ENCODE measurements around the gene SGTA. TPM values are rescaled to one million over a fixed set of nuclear protein-coding genes. Genes with fewer than 3 reads are reported as not detected.

SGTA gene
- total RNA-seq, 1 donor from 2014 or later, result 67.3 TPM

- H3K36me3 Mint-ChIP-seq (ENCODE audit: low read depth), result no peaks in the 10 kb centered on the region
- intact Hi-C loops (cut with micrococcal nuclease), result no loop called here
- H3K27ac Mint-ChIP-seq, result no peak overlapping the region
- DNase-seq (ENCODE audit: low spot score), result no peak
- no peak overlapping the region for H3K4me3 Mint-ChIP-seq (ENCODE audit: low read depth)
- peaks cover 14% of the 10 kb centered on the region for H3K27me3 Mint-ChIP-seq (ENCODE audit: low read depth)
- no peaks in the 10 kb centered on the region for H3K4me1 Mint-ChIP-seq (ENCODE audit: low read depth)
- no peaks in the 10 kb centered on the region for H3K9me3 Mint-ChIP-seq
Measured at GRCh38 chr19:2726160-2726855, 56.8 kb downstream of the SGTA start.

- no peak for DNase-seq (ENCODE audit: low spot score)
- Mint-ChIP-seq H3K4me3 (ENCODE audit: low read depth) (no peak overlapping the region), H3K27ac (no peak overlapping the region), H3K27me3 (ENCODE audit: low read depth) (peaks cover 23% of the 10 kb centered on the region), H3K36me3 (ENCODE audit: low read depth) (no peaks in the 10 kb centered on the region), H3K4me1 (ENCODE audit: low read depth) (no peaks in the 10 kb centered on the region), H3K9me3 (no peaks in the 10 kb centered on the region)
- intact Hi-C loops (cut with micrococcal nuclease), result no loop called here
Measured at GRCh38 chr19:2724148-2724557, 58.9 kb downstream of the SGTA start.

- H3K4me1 Mint-ChIP-seq (ENCODE audit: low read depth), result no peaks in the 10 kb centered on the region
- H3K4me3 Mint-ChIP-seq (ENCODE audit: low read depth), result no peak overlapping the region
- no peaks in the 10 kb centered on the region for H3K9me3 Mint-ChIP-seq
- peaks cover 25% of the 10 kb centered on the region for H3K27me3 Mint-ChIP-seq (ENCODE audit: low read depth)
- H3K36me3 Mint-ChIP-seq (ENCODE audit: low read depth), result no peaks in the 10 kb centered on the region
- intact Hi-C loops (cut with micrococcal nuclease), result no loop called here
- no peak overlapping the region for H3K27ac Mint-ChIP-seq
- DNase-seq (ENCODE audit: low spot score), result no peak
Measured at GRCh38 chr19:2723747-2724146, 59.3 kb downstream of the SGTA start.

DNA sequence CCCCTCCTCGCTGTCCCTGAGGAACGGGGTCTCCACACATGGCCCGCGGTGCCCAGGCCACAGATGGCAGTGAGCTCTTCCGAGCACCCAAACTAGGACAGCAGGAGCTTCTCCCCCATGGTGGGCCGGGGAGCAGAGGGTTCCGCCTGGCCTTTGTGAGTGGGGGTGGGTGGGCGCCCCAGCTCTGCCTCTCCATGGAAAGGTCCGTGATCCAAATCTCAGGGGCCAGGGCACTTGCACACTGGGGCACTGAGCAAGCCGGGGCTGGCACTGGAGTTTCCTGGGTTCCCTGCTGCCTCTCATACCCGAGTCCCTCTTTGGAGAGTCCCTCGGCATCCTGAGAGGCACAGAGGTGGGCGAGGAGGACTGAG, 59.7 kb downstream of the SGTA start:
- Mint-ChIP-seq H3K27ac (no peak overlapping the region), H3K27me3 (ENCODE audit: low read depth) (peaks cover 25% of the 10 kb centered on the region), H3K4me3 (ENCODE audit: low read depth) (no peak overlapping the region), H3K4me1 (ENCODE audit: low read depth) (no peaks in the 10 kb centered on the region), H3K9me3 (no peaks in the 10 kb centered on the region), H3K36me3 (ENCODE audit: low read depth) (no peaks in the 10 kb centered on the region)
- intact Hi-C loops (cut with micrococcal nuclease), result no loop called here
- no peak for DNase-seq (ENCODE audit: low spot score)

GRCh38 chr19:2722541-2723344, 60.3 kb downstream of the SGTA start:
- Mint-ChIP-seq H3K9me3 (no peaks in the 10 kb centered on the region), H3K4me3 (ENCODE audit: low read depth) (no peak overlapping the region), H3K36me3 (ENCODE audit: low read depth) (no peaks in the 10 kb centered on the region), H3K27me3 (ENCODE audit: low read depth) (peaks cover 25% of the 10 kb centered on the region), H3K27ac (no peak overlapping the region), H3K4me1 (ENCODE audit: low read depth) (no peaks in the 10 kb centered on the region)
- intact Hi-C loops (cut with micrococcal nuclease), result no loop called here
- DNase-seq (ENCODE audit: low spot score), result no peak

DNA sequence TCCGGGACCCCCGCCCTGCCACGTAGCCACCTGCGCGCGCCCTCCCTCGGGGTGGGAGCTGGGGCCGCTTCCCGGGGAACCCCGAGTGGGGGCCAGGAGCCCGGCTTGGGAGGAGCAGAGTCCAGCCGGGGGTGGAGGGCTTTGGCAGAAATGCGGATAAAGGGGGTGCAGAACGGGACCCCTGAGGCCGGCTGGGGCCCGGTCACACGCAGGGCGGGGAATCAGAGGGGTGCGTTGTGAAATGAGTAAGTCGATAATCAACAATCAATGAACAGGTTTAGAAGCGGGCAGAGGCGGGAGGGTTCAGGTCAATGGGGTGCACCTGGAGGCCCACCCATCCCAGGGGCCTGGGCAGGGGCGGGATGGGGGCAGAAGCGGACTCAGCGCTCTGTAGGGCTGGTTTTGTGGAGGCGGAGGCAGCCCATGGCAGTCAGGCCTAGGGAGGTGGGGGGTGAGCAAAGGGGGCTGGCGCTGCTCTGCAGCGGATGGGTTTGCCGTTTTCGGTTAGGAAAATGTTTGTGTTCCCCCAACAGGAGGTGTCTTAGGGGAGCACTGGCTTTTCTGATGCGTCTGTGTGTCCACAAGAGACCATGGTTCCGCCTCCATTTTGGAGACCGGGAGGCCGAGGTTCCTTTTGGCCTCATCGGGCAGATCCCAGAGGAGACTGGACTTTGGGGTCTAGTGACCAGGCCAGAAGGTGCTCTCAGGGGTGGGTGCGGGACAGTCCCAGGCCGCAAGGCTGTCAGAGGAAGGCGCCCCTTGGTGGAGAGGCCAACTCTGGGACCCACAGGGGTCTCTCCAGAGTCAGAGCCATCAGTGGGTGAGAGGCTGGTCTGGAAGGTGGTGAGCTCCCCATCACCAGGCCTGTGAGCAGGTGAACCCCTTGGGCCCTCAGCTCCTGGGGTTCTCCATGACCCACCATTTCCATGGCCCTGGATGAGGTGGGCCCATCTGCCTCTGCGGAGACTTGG, 61.2 kb downstream of the SGTA start:
- no peak overlapping the region for H3K27ac Mint-ChIP-seq

DNA sequence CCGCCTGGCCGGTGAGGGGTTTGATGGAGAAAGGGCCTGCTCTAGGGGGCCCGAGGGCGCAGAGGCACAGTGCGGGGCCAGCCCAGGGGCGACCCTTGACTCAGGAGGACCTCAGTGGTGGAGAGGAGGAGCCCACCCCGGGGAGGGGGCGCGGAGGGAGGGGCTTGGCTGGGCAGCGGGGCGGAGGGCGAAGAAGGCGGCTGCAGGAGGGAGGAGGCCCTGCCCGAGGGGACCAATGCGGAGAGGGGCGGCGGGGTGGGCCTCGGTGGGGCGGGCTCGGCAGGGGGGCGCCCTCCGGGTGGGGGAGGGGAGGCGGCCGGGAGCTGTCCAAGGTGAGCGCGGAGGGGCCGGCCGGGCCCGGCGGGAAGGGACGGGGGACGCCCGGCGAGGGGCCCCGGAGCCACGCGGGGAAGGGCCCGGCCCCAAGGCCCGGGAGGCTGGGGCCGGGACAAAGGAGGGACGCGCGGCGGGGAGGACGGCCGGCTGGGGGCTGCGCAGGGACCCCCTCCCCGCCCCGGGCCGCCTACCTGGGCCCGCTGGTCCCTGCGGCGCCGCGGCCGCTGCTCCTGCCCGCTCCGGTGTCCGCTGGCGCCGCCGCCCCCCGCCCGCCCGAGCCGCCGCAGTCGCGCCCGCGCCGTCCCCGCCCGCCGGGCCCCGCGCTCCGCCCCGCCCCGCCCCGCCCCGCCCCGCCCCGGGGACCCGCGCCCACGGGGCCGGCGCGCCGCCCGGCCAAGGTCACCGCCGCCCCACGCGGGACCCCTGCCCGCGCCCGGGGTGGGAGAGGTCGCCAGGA, 62.1 kb downstream of the SGTA start, which contains the start of gene DIRAS1:
Gene DIRAS1 (minus strand): TSS at position 596 of the 793 bp plus-strand sequence. CDS start 3,566 bp downstream, outside the sequence.
- H3K27me3 Mint-ChIP-seq (ENCODE audit: low read depth), result peaks cover 23% of the 10 kb centered on the region
- no peak within 1 kb of the TSS for H3K4me3 Mint-ChIP-seq (ENCODE audit: low read depth)
- H3K27ac Mint-ChIP-seq, result no peak within 1 kb of the TSS
- intact Hi-C loops (cut with micrococcal nuclease), result no loop called here
- H3K4me1 Mint-ChIP-seq (ENCODE audit: low read depth), result no peaks in the 10 kb centered on the region
- H3K36me3 Mint-ChIP-seq (ENCODE audit: low read depth), result peaks cover under 1% of the 10 kb centered on the region
- peaks cover under 1% of the 10 kb centered on the region for H3K9me3 Mint-ChIP-seq
- DNase-seq (ENCODE audit: low spot score), result no peak

More for the DNA sequence above, 61.2 kb downstream of the SGTA start:
- Mint-ChIP-seq H3K27me3 (ENCODE audit: low read depth) (peaks cover 25% of the 10 kb centered on the region), H3K36me3 (ENCODE audit: low read depth) (no peaks in the 10 kb centered on the region), H3K9me3 (no peaks in the 10 kb centered on the region), H3K4me3 (ENCODE audit: low read depth) (no peak overlapping the region), H3K4me1 (ENCODE audit: low read depth) (no peaks in the 10 kb centered on the region)
- intact Hi-C loops (cut with micrococcal nuclease), result no loop called here
- no peak for DNase-seq (ENCODE audit: low spot score)

DNA sequence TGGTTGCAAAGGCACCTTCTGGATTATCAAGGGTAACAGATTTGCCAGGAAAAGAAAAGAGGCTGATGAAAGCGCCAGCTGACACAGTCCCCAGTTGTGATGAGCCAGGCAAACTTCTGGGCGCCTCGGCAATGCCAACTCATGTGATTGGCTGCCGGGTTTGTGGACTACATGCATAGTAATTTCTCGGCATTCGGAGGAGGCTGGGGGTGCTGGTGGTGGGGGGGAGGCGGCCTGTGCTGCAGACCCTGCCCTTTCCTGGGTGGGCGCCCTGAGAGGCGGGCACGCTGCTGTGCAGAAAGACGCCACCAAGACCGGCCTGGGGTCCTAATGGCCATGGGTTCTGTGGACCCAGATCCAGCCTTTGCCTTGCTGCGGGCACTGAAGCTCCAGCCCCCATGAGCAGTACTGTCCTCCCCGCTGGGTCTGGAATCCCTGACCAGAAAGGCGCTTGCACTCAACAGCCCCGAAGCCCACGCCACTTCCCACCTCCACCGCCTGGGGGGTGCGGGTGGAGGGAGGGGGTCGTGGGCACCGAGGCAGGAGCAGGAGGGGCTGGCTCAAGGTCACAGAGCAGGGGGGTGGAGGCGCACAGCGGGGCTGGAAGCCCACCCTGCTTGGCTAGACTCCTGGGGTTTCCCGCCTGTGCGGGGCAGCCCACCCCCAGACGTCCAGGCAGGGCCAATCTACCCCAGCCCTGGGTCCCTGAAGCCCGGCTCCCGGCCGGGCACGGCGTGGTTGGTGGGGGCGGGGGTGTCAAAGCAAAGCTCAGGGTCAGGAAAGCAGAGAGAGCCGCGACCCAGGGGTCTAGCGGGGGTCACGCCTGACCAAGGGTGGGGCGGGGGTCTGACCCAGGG, 62.9 kb downstream of the SGTA start:
- H3K4me3 Mint-ChIP-seq (ENCODE audit: low read depth), result no peak overlapping the region
- no peak for DNase-seq (ENCODE audit: low spot score)
- peaks cover 3% of the 10 kb centered on the region for H3K36me3 Mint-ChIP-seq (ENCODE audit: low read depth)
- peaks cover 23% of the 10 kb centered on the region for H3K27me3 Mint-ChIP-seq (ENCODE audit: low read depth)
- H3K4me1 Mint-ChIP-seq (ENCODE audit: low read depth), result no peaks in the 10 kb centered on the region
- intact Hi-C loops (cut with micrococcal nuclease), result no loop called here
- H3K27ac Mint-ChIP-seq, result no peak overlapping the region
- peaks cover 9% of the 10 kb centered on the region for H3K9me3 Mint-ChIP-seq

- Mint-ChIP-seq H3K9me3 (peaks cover 11% of the 10 kb centered on the region), H3K27me3 (ENCODE audit: low read depth) (peaks cover 21% of the 10 kb centered on the region), H3K4me1 (ENCODE audit: low read depth) (no peaks in the 10 kb centered on the region), H3K36me3 (ENCODE audit: low read depth) (peaks cover 3% of the 10 kb centered on the region), H3K4me3 (ENCODE audit: low read depth) (no peak overlapping the region), H3K27ac (no peak overlapping the region)
- DNase-seq (ENCODE audit: low spot score), result no peak
- intact Hi-C loops (cut with micrococcal nuclease), result no loop called here
Measured at GRCh38 chr19:2719232-2719735, 63.8 kb downstream of the SGTA start.

DNA sequence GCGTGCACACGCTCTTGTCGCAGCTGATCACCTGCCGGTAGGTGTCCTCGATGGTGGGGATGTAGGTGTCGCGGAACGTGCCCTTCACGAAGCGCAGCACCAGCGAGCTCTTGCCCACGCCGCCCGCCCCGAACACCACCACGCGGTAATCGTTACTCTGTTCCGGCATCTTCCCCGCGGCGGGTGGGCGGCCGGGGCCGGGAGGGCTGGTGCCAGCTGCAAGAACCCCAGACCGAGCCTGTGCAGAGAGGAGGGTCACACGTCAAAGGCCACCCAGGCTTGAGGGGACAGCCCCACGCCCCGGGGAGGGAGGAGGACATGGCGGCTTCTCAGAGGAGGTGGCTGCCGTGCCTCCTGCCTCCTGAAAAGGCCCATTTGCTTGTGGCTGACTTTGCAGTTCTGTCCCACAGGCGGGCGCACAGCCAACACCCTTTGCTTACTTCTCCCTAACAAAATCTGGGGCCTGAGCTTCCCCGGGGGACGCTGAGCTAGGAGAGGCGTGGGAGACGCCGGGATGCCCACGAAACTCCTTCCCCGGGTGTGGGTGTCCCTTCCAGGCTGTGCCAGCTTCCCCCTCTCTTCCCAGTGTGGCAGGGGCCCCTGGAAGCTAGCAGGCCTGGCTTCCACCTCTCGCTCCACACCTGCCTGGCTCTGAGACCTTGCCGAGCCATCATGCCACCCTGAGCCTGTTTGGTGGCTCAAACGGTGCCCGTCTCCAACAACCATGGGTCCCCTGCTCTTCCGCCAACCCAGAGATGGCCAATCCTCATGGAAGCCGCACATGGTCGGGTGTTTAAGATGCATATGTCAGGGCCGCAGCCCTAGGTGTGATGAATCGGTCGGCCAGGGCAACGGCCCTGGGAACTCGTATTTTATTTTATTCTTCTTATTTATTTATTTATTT, 65.2 kb downstream of the SGTA start:
- Mint-ChIP-seq H3K9me3 (peaks cover 11% of the 10 kb centered on the region), H3K36me3 (ENCODE audit: low read depth) (peaks cover 3% of the 10 kb centered on the region), H3K4me1 (ENCODE audit: low read depth) (no peaks in the 10 kb centered on the region)

More for the DNA sequence above, 65.2 kb downstream of the SGTA start:
- Mint-ChIP-seq H3K4me3 (ENCODE audit: low read depth) (no peak overlapping the region), H3K27me3 (ENCODE audit: low read depth) (peaks cover 20% of the 10 kb centered on the region), H3K27ac (no peak overlapping the region)
- intact Hi-C loops (cut with micrococcal nuclease), result no loop called here
- no peak for DNase-seq (ENCODE audit: low spot score)

All from activated T-helper 2 cell treated with anti-CD3 and anti-CD28 coated beads, Interferon-gamma antibody, Interleukin-2, Interleukin-4, amounts not matched to agents 10 μg/mL and 5 μg/mL and 100 μg/mL, durations not matched to agents 14 hours and 24 hours and 36 hours (primary cell).